Activated T-cell treated with anti-CD3 and anti-CD28 coated beads, Interleukin-2, amount 50 U/mL, for 72 hours (primary cell): ENCODE results near the gene PUM2. TPM values are rescaled to one million over a fixed set of nuclear protein-coding genes. Genes with fewer than 3 reads are reported as not detected.

Source experiments
- ATAC-seq, 2 donors: fragments of 150-1000 bp; cut with Tn5 transposase; replicated peaks in 1 of 2; 2 replicates each; pipeline ENCODE4 v1.10.0; 2021; ENCODE audit warnings: moderate library complexity in 2 of 2, mild to moderate bottlenecking in 1 of 2
- DNase-seq, 2 donors: peaks; one replicate each; pipeline ENCODE4 v3.0.0; 2021 to 2022; ENCODE audit warnings: mixed read lengths in 1 of 2
- H3K27ac Mint-ChIP-seq: one replicate; pipeline ENCODE4 v1.8.0; 2022; ENCODE audit warnings: mild to moderate bottlenecking, moderate library complexity, mixed read lengths
- H3K27me3 Mint-ChIP-seq: one replicate; pipeline ENCODE4 v1.8.0; 2022; ENCODE audit warnings: low read depth, mixed read lengths
- H3K36me3 Mint-ChIP-seq, 2 donors: one replicate each; pipeline ENCODE4 v1.8.0; 2022; ENCODE audit warnings: mixed read lengths in 2 of 2, mild to moderate bottlenecking in 1 of 2; ENCODE audit not compliant: insufficient read depth in 2 of 2
- H3K4me1 Mint-ChIP-seq: one replicate; pipeline ENCODE4 v1.8.0; 2022; ENCODE audit warnings: low read depth, mixed read lengths
- H3K4me3 Mint-ChIP-seq, 2 donors: one replicate each; pipeline ENCODE4 v1.8.0; 2022; ENCODE audit warnings: mild to moderate bottlenecking in 2 of 2, mixed read lengths in 2 of 2, moderate library complexity in 2 of 2
- H3K9me3 Mint-ChIP-seq, 2 donors: one replicate each; pipeline ENCODE4 v1.8.0; 2022; ENCODE audit warnings: mixed read lengths in 2 of 2
- total RNA-seq, 2 donors: library from RNA; stranded (reverse); gene quantifications; one replicate each; pipeline ENCODE4 v1.2.3, GENCODE V29; 2022

PUM2 gene
- total RNA-seq, 2 donors from 2014 or later = 109 to 113 TPM

- Mint-ChIP-seq H3K36me3 (peaks cover 11 to 48% of the 10 kb centered on the region in 2 donors), H3K4me3 (no peak overlapping the region), H3K27ac (no peak overlapping the region)
Measured at GRCh38 chr2:20317690-20318089, 33.0 kb downstream of the PUM2 start.

GRCh38 chr2:20317197-20317596 lies 33.4 kb downstream of the PUM2 start:
- Mint-ChIP-seq H3K4me1 (peaks cover 33% of the 10 kb centered on the region), H3K9me3 (no peaks in the 10 kb centered on the region), H3K27ac (no peak overlapping the region), H3K4me3 (no peak overlapping the region), H3K36me3 (peaks cover 11 to 49% of the 10 kb centered on the region in 2 donors), H3K27me3 (no peaks in the 10 kb centered on the region)
- ATAC-seq (no peak), DNase-seq (no peak)

More at GRCh38 chr2:20317690-20318089, 33.0 kb downstream of the PUM2 start:
- peaks cover 37% of the 10 kb centered on the region for H3K4me1 Mint-ChIP-seq
- ATAC-seq = no peak
- H3K27me3 Mint-ChIP-seq = no peaks in the 10 kb centered on the region
- DNase-seq = no peak
- no peaks in the 10 kb centered on the region for H3K9me3 Mint-ChIP-seq

- H3K4me1 Mint-ChIP-seq = peaks cover 16% of the 10 kb centered on the region
- H3K27ac Mint-ChIP-seq = peak overlapping the region; percentile 69
- ATAC-seq (no peak), DNase-seq (no peak)
- no peak overlapping the region for H3K4me3 Mint-ChIP-seq
- H3K9me3 Mint-ChIP-seq = no peaks in the 10 kb centered on the region
- H3K27me3 Mint-ChIP-seq = no peaks in the 10 kb centered on the region
- peaks cover 9 to 42% of the 10 kb centered on the region in 2 donors for H3K36me3 Mint-ChIP-seq
Measured at GRCh38 chr2:20314562-20315501, 35.8 kb downstream of the PUM2 start.

GRCh38 chr2:20313659-20314058 lies 37.0 kb downstream of the PUM2 start:
- peaks cover 5 to 35% of the 10 kb centered on the region in 2 donors for H3K36me3 Mint-ChIP-seq

GRCh38 chr2:20309001-20309400 lies 41.6 kb downstream of the PUM2 start:
- no peaks in the 10 kb centered on the region for H3K9me3 Mint-ChIP-seq
- H3K27ac Mint-ChIP-seq = peak overlapping the region; percentile 42
- DNase-seq (no peak), ATAC-seq (no peak)
- peaks cover 8 to 42% of the 10 kb centered on the region in 2 donors for H3K36me3 Mint-ChIP-seq
- H3K4me1 Mint-ChIP-seq = peaks cover 7% of the 10 kb centered on the region
- no peaks in the 10 kb centered on the region for H3K27me3 Mint-ChIP-seq
- H3K4me3 Mint-ChIP-seq = no peak overlapping the region

More at GRCh38 chr2:20313659-20314058, 37.0 kb downstream of the PUM2 start:
- H3K27me3 Mint-ChIP-seq = no peaks in the 10 kb centered on the region
- ATAC-seq = peak in 1 of 2 donors; percentile 25
- no peak overlapping the region for H3K4me3 Mint-ChIP-seq
- no peaks in the 10 kb centered on the region for H3K9me3 Mint-ChIP-seq
- H3K4me1 Mint-ChIP-seq = peaks cover 7% of the 10 kb centered on the region
- peak overlapping the region; percentile 40 for H3K27ac Mint-ChIP-seq
- DNase-seq = no peak

GRCh38 chr2:20307311-20307710 lies 43.3 kb downstream of the PUM2 start:
- Mint-ChIP-seq H3K9me3 (no peaks in the 10 kb centered on the region), H3K36me3 (peaks cover 5 to 37% of the 10 kb centered on the region in 2 donors), H3K4me1 (no peaks in the 10 kb centered on the region), H3K27ac (no peak overlapping the region), H3K27me3 (no peaks in the 10 kb centered on the region), H3K4me3 (no peak overlapping the region)
- DNase-seq (no peak), ATAC-seq (no peak)

- Mint-ChIP-seq H3K4me1 (no peaks in the 10 kb centered on the region), H3K27me3 (no peaks in the 10 kb centered on the region), H3K36me3 (peaks cover 4 to 36% of the 10 kb centered on the region in 2 donors), H3K27ac (peak overlapping the region; percentile 82), H3K4me3 (no peak overlapping the region), H3K9me3 (no peaks in the 10 kb centered on the region)
- ATAC-seq = no peak
- DNase-seq = no peak
Measured at GRCh38 chr2:20304411-20304810, 46.2 kb downstream of the PUM2 start.

- no peaks in the 10 kb centered on the region for H3K27me3 Mint-ChIP-seq
- H3K36me3 Mint-ChIP-seq = peaks cover 4 to 35% of the 10 kb centered on the region in 2 donors
- peak overlapping the region; percentile 82 for H3K27ac Mint-ChIP-seq
- H3K9me3 Mint-ChIP-seq = no peaks in the 10 kb centered on the region
- H3K4me3 Mint-ChIP-seq = no peak overlapping the region
- DNase-seq (no peak), ATAC-seq (no peak)
- H3K4me1 Mint-ChIP-seq = peaks cover 4% of the 10 kb centered on the region
Measured at GRCh38 chr2:20303966-20304365, 46.7 kb downstream of the PUM2 start.

GRCh38 chr2:20302019-20302418 lies 48.6 kb downstream of the PUM2 start:
- no peaks in the 10 kb centered on the region for H3K9me3 Mint-ChIP-seq
- no peak for DNase-seq
- H3K4me1 Mint-ChIP-seq = peaks cover 5% of the 10 kb centered on the region
- no peak overlapping the region for H3K4me3 Mint-ChIP-seq
- no peak overlapping the region for H3K27ac Mint-ChIP-seq
- ATAC-seq = no peak
- peaks cover 1 to 27% of the 10 kb centered on the region in 2 donors for H3K36me3 Mint-ChIP-seq
- H3K27me3 Mint-ChIP-seq = no peaks in the 10 kb centered on the region

- no peaks in the 10 kb centered on the region for H3K9me3 Mint-ChIP-seq
- no peak overlapping the region for H3K27ac Mint-ChIP-seq
- H3K4me1 Mint-ChIP-seq = peaks cover 5% of the 10 kb centered on the region
- DNase-seq (no peak), ATAC-seq (no peak)
- H3K36me3 Mint-ChIP-seq = peaks cover 4 to 26% of the 10 kb centered on the region in 2 donors
- H3K4me3 Mint-ChIP-seq = no peak overlapping the region
- H3K27me3 Mint-ChIP-seq = no peaks in the 10 kb centered on the region
Measured at GRCh38 chr2:20300656-20301055, 50.0 kb downstream of the PUM2 start.

GRCh38 chr2:20299113-20299512 lies 51.5 kb downstream of the PUM2 start:
- no peak for ATAC-seq
- peaks cover 4 to 33% of the 10 kb centered on the region in 2 donors for H3K36me3 Mint-ChIP-seq

GRCh38 chr2:20294231-20294630 lies 56.4 kb downstream of the PUM2 start:
- DNase-seq (no peak), ATAC-seq (no peak)
- H3K27me3 Mint-ChIP-seq = no peaks in the 10 kb centered on the region
- H3K4me3 Mint-ChIP-seq = no peak overlapping the region
- H3K27ac Mint-ChIP-seq = no peak overlapping the region
- H3K4me1 Mint-ChIP-seq = peaks cover 6% of the 10 kb centered on the region
- H3K36me3 Mint-ChIP-seq = peaks cover 7 to 34% of the 10 kb centered on the region in 2 donors
- no peaks in the 10 kb centered on the region for H3K9me3 Mint-ChIP-seq

More at GRCh38 chr2:20299113-20299512, 51.5 kb downstream of the PUM2 start:
- Mint-ChIP-seq H3K9me3 (no peaks in the 10 kb centered on the region), H3K27me3 (no peaks in the 10 kb centered on the region), H3K4me1 (peaks cover 5% of the 10 kb centered on the region), H3K4me3 (no peak overlapping the region), H3K27ac (no peak overlapping the region)
- DNase-seq = no peak

- H3K4me3 Mint-ChIP-seq = no peak overlapping the region
- ATAC-seq = no peak
- H3K27me3 Mint-ChIP-seq = no peaks in the 10 kb centered on the region
- no peak for DNase-seq
- no peaks in the 10 kb centered on the region for H3K9me3 Mint-ChIP-seq
- H3K27ac Mint-ChIP-seq = no peak overlapping the region
- H3K4me1 Mint-ChIP-seq = peaks cover 6% of the 10 kb centered on the region
- H3K36me3 Mint-ChIP-seq = peaks cover 7 to 32% of the 10 kb centered on the region in 2 donors
Measured at GRCh38 chr2:20292984-20293383, 57.7 kb downstream of the PUM2 start.
